ENCODE measurements around the gene POLD4. TPM values are rescaled to one million over a fixed set of nuclear protein-coding genes. Genes with fewer than 3 reads are reported as not detected.

Gene POLD4
- total RNA-seq, 1 experiment from 2014 or later, result 44.2 TPM

DNA sequence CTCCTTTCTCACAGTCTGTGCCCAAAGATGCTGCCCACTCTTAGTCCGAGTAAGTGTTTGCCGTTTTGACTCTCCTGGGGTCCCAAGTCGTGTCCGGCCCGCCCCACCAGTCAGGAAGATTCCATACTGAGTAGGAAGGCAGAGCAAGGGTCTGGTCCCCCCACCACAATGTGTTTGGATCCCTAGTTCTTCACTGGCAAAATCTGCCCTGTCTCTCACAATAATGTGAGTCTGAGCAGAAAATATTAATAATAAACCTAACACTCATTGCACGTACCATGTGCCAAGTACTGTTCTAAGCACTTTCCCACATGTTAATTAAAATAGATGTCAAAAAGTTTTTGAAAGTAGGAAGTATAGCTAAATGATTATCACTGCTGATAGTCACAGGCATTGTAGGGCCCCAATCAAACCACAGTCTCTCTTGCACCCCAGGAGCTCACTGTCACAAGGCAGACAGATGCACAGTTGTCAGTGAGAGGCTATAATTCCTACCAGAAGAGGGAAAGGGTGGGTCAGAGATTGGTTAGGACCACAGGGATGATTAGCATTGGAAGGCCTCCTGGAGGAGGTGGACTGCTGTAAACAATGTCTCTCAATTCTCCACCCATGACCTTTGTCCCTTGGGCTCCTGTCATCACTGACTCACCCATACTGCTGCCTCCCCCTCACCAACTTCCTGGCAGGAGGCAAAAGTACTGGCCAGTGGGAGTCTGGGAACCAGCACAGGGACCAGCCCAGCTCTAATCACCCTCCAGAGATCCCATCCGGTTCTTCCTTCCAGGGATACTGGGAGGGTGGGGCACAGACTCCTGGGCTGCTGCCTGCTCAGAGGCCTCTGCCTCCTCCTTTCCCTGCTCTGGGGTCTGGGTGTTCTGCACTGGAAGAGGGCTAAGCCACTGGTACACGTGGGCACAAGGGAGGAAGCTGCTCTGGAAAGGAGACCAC lies 1.0 kb upstream of the POLD4 start:
- CTCF ChIA-PET, result interaction anchor here (1.2 to 16.6 kb wide), 4 partner anchors 8 to 37 kb away, joined by 3 to 456 read pairs (median 16); partner anchors contain the start of gene CLCF1
- DNase-seq (ENCODE audit: low read depth, low spot score) (peak; percentile 92), ATAC-seq (peak; percentile 61)
- TF ChIP-seq, protein P1, sequence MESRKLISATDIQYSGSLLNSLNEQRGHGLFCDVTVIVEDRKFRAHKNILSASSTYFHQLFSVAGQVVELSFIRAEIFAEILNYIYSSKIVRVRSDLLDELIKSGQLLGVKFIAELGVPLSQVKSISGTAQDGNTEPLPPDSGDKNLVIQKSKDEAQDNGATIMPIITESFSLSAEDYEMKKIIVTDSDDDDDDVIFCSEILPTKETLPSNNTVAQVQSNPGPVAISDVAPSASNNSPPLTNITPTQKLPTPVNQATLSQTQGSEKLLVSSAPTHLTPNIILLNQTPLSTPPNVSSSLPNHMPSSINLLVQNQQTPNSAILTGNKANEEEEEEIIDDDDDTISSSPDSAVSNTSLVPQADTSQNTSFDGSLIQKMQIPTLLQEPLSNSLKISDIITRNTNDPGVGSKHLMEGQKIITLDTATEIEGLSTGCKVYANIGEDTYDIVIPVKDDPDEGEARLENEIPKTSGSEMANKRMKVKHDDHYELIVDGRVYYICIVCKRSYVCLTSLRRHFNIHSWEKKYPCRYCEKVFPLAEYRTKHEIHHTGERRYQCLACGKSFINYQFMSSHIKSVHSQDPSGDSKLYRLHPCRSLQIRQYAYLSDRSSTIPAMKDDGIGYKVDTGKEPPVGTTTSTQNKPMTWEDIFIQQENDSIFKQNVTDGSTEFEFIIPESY (IDR thresholded peaks at IDR 0.05; ENCODE audit: extremely low read depth, insufficient replicate concordance, low read length), result peak; percentile 50
- TF ChIP-seq, protein P2, sequence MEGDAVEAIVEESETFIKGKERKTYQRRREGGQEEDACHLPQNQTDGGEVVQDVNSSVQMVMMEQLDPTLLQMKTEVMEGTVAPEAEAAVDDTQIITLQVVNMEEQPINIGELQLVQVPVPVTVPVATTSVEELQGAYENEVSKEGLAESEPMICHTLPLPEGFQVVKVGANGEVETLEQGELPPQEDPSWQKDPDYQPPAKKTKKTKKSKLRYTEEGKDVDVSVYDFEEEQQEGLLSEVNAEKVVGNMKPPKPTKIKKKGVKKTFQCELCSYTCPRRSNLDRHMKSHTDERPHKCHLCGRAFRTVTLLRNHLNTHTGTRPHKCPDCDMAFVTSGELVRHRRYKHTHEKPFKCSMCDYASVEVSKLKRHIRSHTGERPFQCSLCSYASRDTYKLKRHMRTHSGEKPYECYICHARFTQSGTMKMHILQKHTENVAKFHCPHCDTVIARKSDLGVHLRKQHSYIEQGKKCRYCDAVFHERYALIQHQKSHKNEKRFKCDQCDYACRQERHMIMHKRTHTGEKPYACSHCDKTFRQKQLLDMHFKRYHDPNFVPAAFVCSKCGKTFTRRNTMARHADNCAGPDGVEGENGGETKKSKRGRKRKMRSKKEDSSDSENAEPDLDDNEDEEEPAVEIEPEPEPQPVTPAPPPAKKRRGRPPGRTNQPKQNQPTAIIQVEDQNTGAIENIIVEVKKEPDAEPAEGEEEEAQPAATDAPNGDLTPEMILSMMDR (IDR thresholded peaks at IDR 0.05 in 2 of 3, conservative IDR thresholded peaks at IDR 0.05 in 1 of 3; ENCODE audit: borderline replicate concordance in 1 of 3, insufficient read depth in 1 of 3, low read depth in 2 of 3, low read length in 2 of 3), result peak in 1 of 3 experiments; percentile 13; a peak in 1 of 6 replicates
- TF ChIP-seq SIN3A (IDR thresholded peaks at IDR 0.05; ENCODE audit: low read depth), result no peak
- no peak for TF ChIP-seq CBX3 (IDR thresholded peaks at IDR 0.05; ENCODE audit: low read depth)
- no peak for TF ChIP-seq SP1 (IDR thresholded peaks at IDR 0.05; ENCODE audit: low read depth)
- no peak for TF ChIP-seq TCF7L2 (IDR thresholded peaks at IDR 0.05; ENCODE audit: borderline replicate concordance, extremely low read depth, insufficient read depth, insufficient read length)
- TF ChIP-seq JUND (IDR thresholded peaks at IDR 0.05), result no peak
- TF ChIP-seq, protein P3, sequence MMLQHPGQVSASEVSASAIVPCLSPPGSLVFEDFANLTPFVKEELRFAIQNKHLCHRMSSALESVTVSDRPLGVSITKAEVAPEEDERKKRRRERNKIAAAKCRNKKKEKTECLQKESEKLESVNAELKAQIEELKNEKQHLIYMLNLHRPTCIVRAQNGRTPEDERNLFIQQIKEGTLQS (IDR thresholded peaks at IDR 0.05), result no peak
- no peak for TF ChIP-seq SRF (IDR thresholded peaks at IDR 0.05; ENCODE audit: low read depth)
- no peak for TF ChIP-seq ELF1 (IDR thresholded peaks at IDR 0.05; ENCODE audit: borderline replicate concordance, low read depth)
- no peak for TF ChIP-seq FOSL1 (IDR thresholded peaks at IDR 0.05; ENCODE audit: low read depth)
- TF ChIP-seq, protein P4, sequence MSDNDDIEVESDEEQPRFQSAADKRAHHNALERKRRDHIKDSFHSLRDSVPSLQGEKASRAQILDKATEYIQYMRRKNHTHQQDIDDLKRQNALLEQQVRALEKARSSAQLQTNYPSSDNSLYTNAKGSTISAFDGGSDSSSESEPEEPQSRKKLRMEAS (IDR thresholded peaks at IDR 0.05), result no peak
- TF ChIP-seq, protein P5, sequence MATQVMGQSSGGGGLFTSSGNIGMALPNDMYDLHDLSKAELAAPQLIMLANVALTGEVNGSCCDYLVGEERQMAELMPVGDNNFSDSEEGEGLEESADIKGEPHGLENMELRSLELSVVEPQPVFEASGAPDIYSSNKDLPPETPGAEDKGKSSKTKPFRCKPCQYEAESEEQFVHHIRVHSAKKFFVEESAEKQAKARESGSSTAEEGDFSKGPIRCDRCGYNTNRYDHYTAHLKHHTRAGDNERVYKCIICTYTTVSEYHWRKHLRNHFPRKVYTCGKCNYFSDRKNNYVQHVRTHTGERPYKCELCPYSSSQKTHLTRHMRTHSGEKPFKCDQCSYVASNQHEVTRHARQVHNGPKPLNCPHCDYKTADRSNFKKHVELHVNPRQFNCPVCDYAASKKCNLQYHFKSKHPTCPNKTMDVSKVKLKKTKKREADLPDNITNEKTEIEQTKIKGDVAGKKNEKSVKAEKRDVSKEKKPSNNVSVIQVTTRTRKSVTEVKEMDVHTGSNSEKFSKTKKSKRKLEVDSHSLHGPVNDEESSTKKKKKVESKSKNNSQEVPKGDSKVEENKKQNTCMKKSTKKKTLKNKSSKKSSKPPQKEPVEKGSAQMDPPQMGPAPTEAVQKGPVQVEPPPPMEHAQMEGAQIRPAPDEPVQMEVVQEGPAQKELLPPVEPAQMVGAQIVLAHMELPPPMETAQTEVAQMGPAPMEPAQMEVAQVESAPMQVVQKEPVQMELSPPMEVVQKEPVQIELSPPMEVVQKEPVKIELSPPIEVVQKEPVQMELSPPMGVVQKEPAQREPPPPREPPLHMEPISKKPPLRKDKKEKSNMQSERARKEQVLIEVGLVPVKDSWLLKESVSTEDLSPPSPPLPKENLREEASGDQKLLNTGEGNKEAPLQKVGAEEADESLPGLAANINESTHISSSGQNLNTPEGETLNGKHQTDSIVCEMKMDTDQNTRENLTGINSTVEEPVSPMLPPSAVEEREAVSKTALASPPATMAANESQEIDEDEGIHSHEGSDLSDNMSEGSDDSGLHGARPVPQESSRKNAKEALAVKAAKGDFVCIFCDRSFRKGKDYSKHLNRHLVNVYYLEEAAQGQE (IDR thresholded peaks at IDR 0.05; ENCODE audit: low read depth), result no peak
- no peak for TF ChIP-seq EZH2phosphoT487 (IDR thresholded peaks at IDR 0.05; ENCODE audit: borderline replicate concordance)
- no peak for TF ChIP-seq EGR1 (IDR thresholded peaks at IDR 0.05; ENCODE audit: low read depth)
- TF ChIP-seq EZH2 (IDR thresholded peaks at IDR 0.05), result no peak
- no peak for TF ChIP-seq RAD21 (IDR thresholded peaks at IDR 0.05; ENCODE audit: low read depth)

More for the DNA sequence above, 1.0 kb upstream of the POLD4 start:
- Histone ChIP-seq H3K9me2 (ENCODE audit: insufficient read depth) (no peaks in the 10 kb centered on the region), H3K79me2 (ENCODE audit: insufficient read depth, low read length) (peaks cover 10% of the 10 kb centered on the region; the same call in 1 of the 2 replicates), H3K4me3 (replicated peaks in 1 of 2; ENCODE audit: low read depth in 1 of 2, low read length in 2 of 2) (peak overlapping the region; percentile 79 to 86), H4K20me1 (ENCODE audit: insufficient read depth) (no peaks in the 10 kb centered on the region), H3K4me2 (ENCODE audit: low read length) (peak overlapping the region; percentile 93), H3K9me3 (ENCODE audit: control insufficient read depth in 1 of 2, insufficient read depth in 1 of 2, low read depth in 1 of 2, low read length in 2 of 2) (no peaks in the 10 kb centered on the region), H3K36me3 (ENCODE audit: control insufficient read depth in 1 of 2, insufficient read depth in 2 of 2, low read length in 2 of 2) (no peaks in the 10 kb centered on the region), H3K27ac (ENCODE audit: low read depth, low read length) (peak overlapping the region; percentile 95), H3K4me1 (ENCODE audit: control insufficient read depth in 1 of 2, insufficient read depth in 2 of 2, low read length in 2 of 2) (peaks cover 55 to 80% of the 10 kb centered on the region in 2 experiments), H2AFZ (ENCODE audit: low read depth, low read length, poor library complexity, severe bottlenecking) (no peak overlapping the region), H3K27me3 (ENCODE audit: insufficient read depth, low read length) (no peaks in the 10 kb centered on the region), H3K9ac (ENCODE audit: low read length) (peak overlapping the region; percentile 84)
- intact Hi-C loops (cut with micrococcal nuclease), result loop anchor here (5.0 kb wide), 1 partner anchor 113 kb away; the partner anchor contains the start of gene TMEM134
- no TSS peak for BruUV-seq (replicated peaks)
- ChIA-PET RAD21 (ENCODE audit: low non-redundant PET in 1 of 2, low total read pairs in 2 of 2, uncharacterized antibody in 2 of 2, unreplicated experiment in 2 of 2) (interaction anchor here (0.9 to 6.0 kb wide), 5 partner anchors 20 to 151 kb away, joined by 3 to 76 read pairs (median 4); no protein-coding TSS in a partner anchor), POLR2A (interaction anchor here (1.0 to 8.1 kb wide), 7 partner anchors 8 to 114 kb away, joined by 3 to 210 read pairs (median 5); partner anchors contain the start of genes CLCF1 and PPP1CA)
